Neural progenitor cell (in vitro differentiated cells): ENCODE measurements around the gene CPD. TPM values are rescaled to one million over a fixed set of nuclear protein-coding genes. Genes with fewer than 3 reads are reported as not detected.

Experiments used
- DNase-seq: peaks from one replicate; pipeline ENCODE4 v3.0.0-alpha.2; 2016; ENCODE audit warnings: low spot score
- H2AFZ ChIP-seq: fragments of 200-600 bp; sonication (generic); replicated peaks from 2 replicates; pipeline ENCODE4 v1.6.1; 2016; ENCODE audit warnings: antibody characterized with exemption
- H3F3A ChIP-seq: fragments of 200-600 bp; sonication (generic); 2 replicates; pipeline ENCODE4 v1.6.1; 2016; ENCODE audit warnings: antibody characterized with exemption, low read depth
- H3K27ac ChIP-seq: fragments of 200-600 bp; sonication (generic); 2 replicates; pipeline ENCODE4 v1.5.1; 2016; ENCODE audit warnings: mild to moderate bottlenecking
- H3K27me3 ChIP-seq: fragments of 200-600 bp; sonication (generic); 2 replicates; pipeline ENCODE4 v1.6.1; 2016; ENCODE audit warnings: mild to moderate bottlenecking, moderate library complexity
- H3K36me3 ChIP-seq: fragments of 200-600 bp; sonication (generic); 2 replicates; pipeline ENCODE4 v1.5.1; 2016
- H3K4me1 ChIP-seq: fragments of 200-600 bp; sonication (generic); 2 replicates; pipeline ENCODE4 v1.6.1; 2016; ENCODE audit warnings: mixed run types
- H3K4me2 ChIP-seq: fragments of 200-600 bp; sonication (generic); 2 replicates; pipeline ENCODE4 v1.6.1; 2016
- H3K4me3 ChIP-seq: fragments of 200-600 bp; sonication (generic); 2 replicates; pipeline ENCODE4 v1.5.1; 2016
- H3K79me2 ChIP-seq: fragments of 200-600 bp; sonication (generic); 2 replicates; pipeline ENCODE4 v1.6.1; 2016; ENCODE audit warnings: low read depth
- H3K9ac ChIP-seq: fragments of 200-600 bp; sonication (generic); 2 replicates; pipeline ENCODE4 v1.6.1; 2016
- H3K9me3 ChIP-seq: fragments of 200-600 bp; sonication (generic); 2 replicates; pipeline ENCODE4 v1.5.1; 2016; ENCODE audit warnings: low read depth
- H4K20me1 ChIP-seq: fragments of 200-600 bp; sonication (generic); 2 replicates; pipeline ENCODE4 v1.6.1; 2016; ENCODE audit warnings: low read depth
- H3K27ac Mint-ChIP-seq: 3 replicates; pipeline ENCODE4 v1.8.0; 2021; ENCODE audit warnings: mixed read lengths
- H3K27me3 Mint-ChIP-seq: 2 replicates; pipeline ENCODE4 v1.8.0; 2022; ENCODE audit warnings: low read depth, mild to moderate bottlenecking, inconsistent platforms, moderate library complexity, mixed read lengths; ENCODE audit not compliant: insufficient read depth
- H3K36me3 Mint-ChIP-seq: 3 replicates; pipeline ENCODE4 v1.8.0; 2021; ENCODE audit warnings: mixed read lengths
- H3K4me1 Mint-ChIP-seq: 3 replicates; pipeline ENCODE4 v1.8.0; 2021; ENCODE audit warnings: mixed read lengths
- H3K4me3 Mint-ChIP-seq: 3 replicates; pipeline ENCODE4 v1.8.0; 2021; ENCODE audit warnings: mild to moderate bottlenecking, moderate library complexity, mixed read lengths
- H3K9me3 Mint-ChIP-seq: 3 replicates; pipeline ENCODE4 v1.8.0; 2020; ENCODE audit warnings: mixed read lengths
- CTCF ChIP-seq: fragments of 200-600 bp; sonication (generic); IDR thresholded peaks from 2 replicates; pipeline ENCODE4 v1.5.1; 2017; ENCODE audit warnings: antibody characterized with exemption, mild to moderate bottlenecking
- EZH2 ChIP-seq: fragments of 200-600 bp; sonication (generic); IDR thresholded peaks from 2 replicates; pipeline ENCODE4 v1.6.1; 2017; ENCODE audit warnings: antibody characterized with exemption, mild to moderate bottlenecking, moderate library complexity
- EZH2phosphoT487 ChIP-seq: fragments of 200-600 bp; sonication (generic); IDR thresholded peaks from 2 replicates; pipeline ENCODE4 v1.6.1; 2017; ENCODE audit warnings: antibody characterized with exemption
- total RNA-seq: library from RNA; depleted of rRNA; stranded (reverse); fragments of >200 nt; gene quantifications from 2 replicates; pipeline ENCODE4 v1.2.3, GENCODE V29; 2015; ENCODE audit warnings: low replicate concordance

Gene CPD
- total RNA-seq, 1 donor from 2014 or later: 70.8 TPM

- peaks cover under 1% of the 10 kb centered on the region for H3K27me3 Mint-ChIP-seq
- no peaks in the 10 kb centered on the region for H3K36me3 ChIP-seq
- H3F3A ChIP-seq: peaks cover 18% of the 10 kb centered on the region
- H2AFZ ChIP-seq: no peak overlapping the region
- no peaks in the 10 kb centered on the region for H3K36me3 Mint-ChIP-seq
- no peak overlapping the region for H3K4me3 Mint-ChIP-seq
- H3K9me3 ChIP-seq: no peaks in the 10 kb centered on the region
- H3K4me2 ChIP-seq: no peak overlapping the region
- H4K20me1 ChIP-seq: no peaks in the 10 kb centered on the region
- H3K4me1 Mint-ChIP-seq: peaks cover 30% of the 10 kb centered on the region
- peaks cover 7% of the 10 kb centered on the region for H3K4me1 ChIP-seq
- TF ChIP-seq CTCF (no peak), EZH2phosphoT487 (no peak), EZH2 (no peak)
- H3K9ac ChIP-seq: no peak overlapping the region
- no peaks in the 10 kb centered on the region for H3K9me3 Mint-ChIP-seq
- H3K79me2 ChIP-seq: no peaks in the 10 kb centered on the region
- no peak overlapping the region for H3K27ac Mint-ChIP-seq
- no peak overlapping the region for H3K27ac ChIP-seq
- DNase-seq: no peak
- H3K27me3 ChIP-seq: peaks cover 2% of the 10 kb centered on the region
- no peak overlapping the region for H3K4me3 ChIP-seq
Observed at GRCh38 chr17:30343796-30344195, 34.9 kb upstream of the CPD start.

GRCh38 chr17:30344283-30345088 is 34.2 kb upstream of the CPD start:
- Histone ChIP-seq H3F3A (peaks cover 17% of the 10 kb centered on the region), H4K20me1 (no peaks in the 10 kb centered on the region), H2AFZ (peak overlapping the region; percentile 19), H3K79me2 (no peaks in the 10 kb centered on the region), H3K27me3 (no peaks in the 10 kb centered on the region), H3K4me2 (no peak overlapping the region), H3K4me3 (no peak overlapping the region), H3K9me3 (no peaks in the 10 kb centered on the region), H3K27ac (no peak overlapping the region), H3K4me1 (peaks cover 7% of the 10 kb centered on the region), H3K9ac (no peak overlapping the region), H3K36me3 (no peaks in the 10 kb centered on the region)
- H3K36me3 Mint-ChIP-seq: no peaks in the 10 kb centered on the region
- TF ChIP-seq EZH2phosphoT487: no peak
- TF ChIP-seq EZH2: no peak
- no peak for TF ChIP-seq CTCF
- peak overlapping the region; percentile 16 for H3K27ac Mint-ChIP-seq
- no peaks in the 10 kb centered on the region for H3K27me3 Mint-ChIP-seq
- no peak overlapping the region for H3K4me3 Mint-ChIP-seq
- H3K4me1 Mint-ChIP-seq: peaks cover 30% of the 10 kb centered on the region
- no peak for DNase-seq
- H3K9me3 Mint-ChIP-seq: no peaks in the 10 kb centered on the region

- Mint-ChIP-seq H3K9me3 (no peaks in the 10 kb centered on the region), H3K36me3 (no peaks in the 10 kb centered on the region), H3K27me3 (no peaks in the 10 kb centered on the region), H3K4me1 (peaks cover 27% of the 10 kb centered on the region), H3K4me3 (no peak overlapping the region), H3K27ac (no peak overlapping the region)
- TF ChIP-seq EZH2phosphoT487 (no peak), CTCF (no peak), EZH2 (no peak)
- Histone ChIP-seq H3K4me1 (peaks cover 7% of the 10 kb centered on the region), H3F3A (peaks cover 11% of the 10 kb centered on the region), H3K9ac (no peak overlapping the region), H3K4me2 (no peak overlapping the region), H3K36me3 (no peaks in the 10 kb centered on the region), H3K27ac (no peak overlapping the region), H3K27me3 (no peaks in the 10 kb centered on the region), H3K9me3 (no peaks in the 10 kb centered on the region), H2AFZ (no peak overlapping the region), H3K79me2 (no peaks in the 10 kb centered on the region), H4K20me1 (no peaks in the 10 kb centered on the region), H3K4me3 (no peak overlapping the region)
- no peak for DNase-seq
Observed at GRCh38 chr17:30345089-30345433, 33.7 kb upstream of the CPD start.
